ENCODE measurements around the gene RNPS1. TPM values are rescaled to one million over a fixed set of nuclear protein-coding genes. Genes with fewer than 3 reads are reported as not detected.

RNPS1 gene
- total and polyA plus RNA-seq, 9 of the 15 experiments (the other 6 are each of a cell fraction or from before 2014, with no cell fraction given), result 44.9 to 338 (median 202) TPM

DNA sequence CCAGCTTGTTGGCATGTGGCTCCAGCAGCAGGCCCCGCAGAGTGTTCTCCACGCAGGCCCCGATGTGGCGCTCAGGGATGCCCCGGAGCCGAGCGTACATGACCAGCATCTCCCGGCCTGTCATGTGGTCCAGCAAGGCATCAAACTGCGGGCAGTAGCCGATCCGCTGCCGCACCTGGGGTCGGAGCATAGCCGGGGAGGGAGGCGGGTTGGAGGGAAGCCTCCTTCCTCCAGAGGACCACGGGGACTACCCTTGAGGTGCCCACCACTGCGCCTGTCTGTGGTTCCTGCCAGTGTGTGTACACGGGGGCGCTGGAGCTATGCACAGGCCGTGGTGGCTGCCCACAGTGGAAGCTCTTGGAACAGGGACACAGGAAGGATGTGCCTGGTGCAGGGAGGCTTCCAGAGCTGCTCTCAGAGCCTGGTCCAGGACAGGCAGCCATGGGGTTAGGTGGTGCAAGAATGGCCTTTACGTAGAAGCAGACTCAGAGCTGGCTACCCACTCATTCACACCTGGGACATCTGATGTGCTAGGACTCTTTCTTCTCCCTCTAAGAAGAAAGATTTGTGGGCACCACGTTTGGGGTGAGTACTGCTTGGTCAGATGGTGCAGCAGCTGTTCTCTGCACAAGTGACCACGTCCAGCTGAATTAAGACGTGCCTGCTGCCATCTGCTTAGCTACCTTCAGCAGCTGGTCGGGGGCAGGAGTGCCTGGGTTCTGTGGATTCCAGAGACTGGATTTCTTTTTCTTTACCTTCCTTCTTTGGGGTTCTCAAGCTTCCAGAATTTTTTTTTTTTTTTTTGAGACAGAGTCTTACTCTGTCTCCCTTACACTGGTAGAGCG, 11.3 kb upstream of the RNPS1 start:
- CTCF ChIA-PET (ENCODE audit: low intra/inter-chr PET ratio), result no interaction called here
- H3K4me1 ChIP-seq (replicated peaks in 1 of 2; ENCODE audit: control insufficient read depth in 2 of 2, insufficient read depth in 2 of 2, low read length in 2 of 2), result peaks cover 0 to 23% of the 10 kb centered on the region in 2 experiments; a peak in 1 of 5 replicates
- DNase-seq (ENCODE audit: extremely low read depth in 1 of 4, low spot score in 3 of 4), result no peak
- H3K4me2 ChIP-seq (ENCODE audit: insufficient read depth, low read length), result no peak overlapping the region
- H3K9me1 ChIP-seq (ENCODE audit: control insufficient read depth, insufficient read depth, low read length), result no peaks in the 10 kb centered on the region
- POLR2A ChIA-PET, result interaction anchor here (0.6 to 1.4 kb wide), 5 partner anchors 8 to 315 kb away, joined by 3 to 6 read pairs (median 3); partner anchors contain the start of genes RPS2 and TRAF7
- H3K79me2 ChIP-seq (ENCODE audit: control insufficient read depth, insufficient read depth, low read length), result no peaks in the 10 kb centered on the region
- WGBS (ENCODE audit: insufficient coverage, low coverage, missing lambda C conversion rate), result 78% methylated on average over 20 of the region's 26 CpGs
- intact Hi-C loops (cut with micrococcal nuclease), result no loop called here
- H3K4me3 ChIP-seq, result no peak overlapping the region
- no peaks in the 10 kb centered on the region for H3K9me3 ChIP-seq (replicated peaks; ENCODE audit: control insufficient read depth, insufficient read depth, low read depth, low read length)
- H4K20me1 ChIP-seq (replicated peaks; ENCODE audit: control insufficient read depth, insufficient read depth, low read length), result no peaks in the 10 kb centered on the region
- no TSS peak for BruUV-seq (replicated peaks)
- FAIRE-seq, result no peak
- no peaks in the 10 kb centered on the region for H3K27me3 ChIP-seq (ENCODE audit: control insufficient read depth in 2 of 2, insufficient read depth in 2 of 2, low read length in 2 of 2)
- no peak overlapping the region for H3K27ac ChIP-seq (ENCODE audit: extremely low read depth, low read depth, low read length)
- H3K36me3 ChIP-seq (ENCODE audit: control insufficient read depth, insufficient read depth, low read length), result peaks cover 50% of the 10 kb centered on the region; the same call in 2 of the 3 replicates
- H2AFZ ChIP-seq (ENCODE audit: low read depth, low read length), result no peak overlapping the region
- H3K9ac ChIP-seq (ENCODE audit: insufficient read depth in 1 of 2, low read depth in 2 of 2, low read length in 2 of 2), result peak overlapping the region in 1 of 2 experiments; percentile 52; a peak in 2 of 4 replicates
- no peak for ATAC-seq
- in situ Hi-C loops (cut with MboI), result no loop called here
- TF ChIP-seq, protein P1, sequence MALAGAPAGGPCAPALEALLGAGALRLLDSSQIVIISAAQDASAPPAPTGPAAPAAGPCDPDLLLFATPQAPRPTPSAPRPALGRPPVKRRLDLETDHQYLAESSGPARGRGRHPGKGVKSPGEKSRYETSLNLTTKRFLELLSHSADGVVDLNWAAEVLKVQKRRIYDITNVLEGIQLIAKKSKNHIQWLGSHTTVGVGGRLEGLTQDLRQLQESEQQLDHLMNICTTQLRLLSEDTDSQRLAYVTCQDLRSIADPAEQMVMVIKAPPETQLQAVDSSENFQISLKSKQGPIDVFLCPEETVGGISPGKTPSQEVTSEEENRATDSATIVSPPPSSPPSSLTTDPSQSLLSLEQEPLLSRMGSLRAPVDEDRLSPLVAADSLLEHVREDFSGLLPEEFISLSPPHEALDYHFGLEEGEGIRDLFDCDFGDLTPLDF (CRISPR knock-in tag; IDR thresholded peaks at IDR 0.05), result no peak
- TF ChIP-seq NR2C2 (CRISPR knock-in tag; IDR thresholded peaks at IDR 0.05) (no peak), NR2C2 (tag; IDR thresholded peaks at IDR 0.05) (no peak), ZNF79 (CRISPR knock-in tag; IDR thresholded peaks at IDR 0.05; ENCODE audit: low read depth) (no peak), ZNF217 (CRISPR knock-in tag; IDR thresholded peaks at IDR 0.05) (no peak), E2F3 (CRISPR knock-in tag; IDR thresholded peaks at IDR 0.05) (no peak), ZBTB8A (IDR thresholded peaks at IDR 0.05; ENCODE audit: partially characterized antibody) (no peak), RFX5 (IDR thresholded peaks at IDR 0.05; ENCODE audit: low read depth, low read length) (no peak), TBL1XR1 (IDR thresholded peaks at IDR 0.05; ENCODE audit: low read length in 2 of 2) (no peak)
- TF ChIP-seq, protein P2, sequence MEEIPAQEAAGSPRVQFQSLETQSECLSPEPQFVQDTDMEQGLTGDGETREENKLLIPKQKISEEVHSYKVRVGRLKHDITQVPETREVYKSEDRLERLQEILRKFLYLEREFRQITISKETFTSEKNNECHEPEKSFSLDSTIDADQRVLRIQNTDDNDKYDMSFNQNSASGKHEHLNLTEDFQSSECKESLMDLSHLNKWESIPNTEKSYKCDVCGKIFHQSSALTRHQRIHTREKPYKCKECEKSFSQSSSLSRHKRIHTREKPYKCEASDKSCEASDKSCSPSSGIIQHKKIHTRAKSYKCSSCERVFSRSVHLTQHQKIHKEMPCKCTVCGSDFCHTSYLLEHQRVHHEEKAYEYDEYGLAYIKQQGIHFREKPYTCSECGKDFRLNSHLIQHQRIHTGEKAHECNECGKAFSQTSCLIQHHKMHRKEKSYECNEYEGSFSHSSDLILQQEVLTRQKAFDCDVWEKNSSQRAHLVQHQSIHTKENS (CRISPR knock-in tag; IDR thresholded peaks at IDR 0.05), result no peak
- TF ChIP-seq, protein P3, sequence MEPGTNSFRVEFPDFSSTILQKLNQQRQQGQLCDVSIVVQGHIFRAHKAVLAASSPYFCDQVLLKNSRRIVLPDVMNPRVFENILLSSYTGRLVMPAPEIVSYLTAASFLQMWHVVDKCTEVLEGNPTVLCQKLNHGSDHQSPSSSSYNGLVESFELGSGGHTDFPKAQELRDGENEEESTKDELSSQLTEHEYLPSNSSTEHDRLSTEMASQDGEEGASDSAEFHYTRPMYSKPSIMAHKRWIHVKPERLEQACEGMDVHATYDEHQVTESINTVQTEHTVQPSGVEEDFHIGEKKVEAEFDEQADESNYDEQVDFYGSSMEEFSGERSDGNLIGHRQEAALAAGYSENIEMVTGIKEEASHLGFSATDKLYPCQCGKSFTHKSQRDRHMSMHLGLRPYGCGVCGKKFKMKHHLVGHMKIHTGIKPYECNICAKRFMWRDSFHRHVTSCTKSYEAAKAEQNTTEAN (CRISPR knock-in tag; IDR thresholded peaks at IDR 0.05), result no peak

All from K562 (cell line).